ENCODE data around the gene EID3.
A peak's percentile ranks its signal among the peaks of the same experiment; 100 is the strongest.

The EID3 gene

DNA sequence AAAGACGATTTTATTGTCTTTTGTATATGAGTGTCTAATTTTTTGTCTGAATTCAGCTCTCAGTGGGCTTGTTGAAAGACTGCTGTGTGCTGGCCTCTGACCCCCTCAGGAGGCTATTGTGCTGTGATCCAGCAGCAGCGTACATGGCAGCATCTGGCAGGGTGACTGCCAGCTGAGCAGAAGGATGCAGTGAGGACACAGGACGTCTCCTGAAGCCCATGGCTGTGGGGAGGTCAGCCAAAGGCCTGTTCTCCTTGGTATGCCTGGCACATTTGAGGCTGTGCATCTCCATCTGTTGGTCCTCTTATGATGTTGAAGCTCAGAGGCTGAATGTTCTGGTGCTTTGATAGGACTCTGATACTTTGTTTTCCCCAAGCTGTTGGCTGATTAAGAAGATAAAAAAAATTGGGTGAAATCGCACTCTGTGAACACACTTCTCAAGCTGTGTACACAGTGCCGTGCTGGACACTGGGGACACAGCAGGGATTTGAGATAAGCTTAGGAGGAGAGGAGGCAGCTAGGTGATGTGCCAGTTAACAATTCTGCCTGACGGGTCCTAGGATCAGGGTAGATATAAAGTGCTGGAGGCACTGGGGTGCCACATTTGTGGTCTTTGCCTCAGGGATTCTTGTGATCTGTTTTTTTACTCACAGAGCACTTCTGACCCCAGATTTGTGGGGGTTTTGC lies 37.5 kb downstream of the EID3 start:
- peak in 1 of 2 donors; percentile 16 for DNase-seq

GRCh38 chr12:104342147-104342546 lies 38.6 kb downstream of the EID3 start:
- no peak for DNase-seq

GRCh38 chr12:104342635-104343249 lies 39.2 kb downstream of the EID3 start:
- no peak for DNase-seq

GRCh38 chr12:104344682-104345081 lies 41.1 kb downstream of the EID3 start:
- DNase-seq: no peak

DNA sequence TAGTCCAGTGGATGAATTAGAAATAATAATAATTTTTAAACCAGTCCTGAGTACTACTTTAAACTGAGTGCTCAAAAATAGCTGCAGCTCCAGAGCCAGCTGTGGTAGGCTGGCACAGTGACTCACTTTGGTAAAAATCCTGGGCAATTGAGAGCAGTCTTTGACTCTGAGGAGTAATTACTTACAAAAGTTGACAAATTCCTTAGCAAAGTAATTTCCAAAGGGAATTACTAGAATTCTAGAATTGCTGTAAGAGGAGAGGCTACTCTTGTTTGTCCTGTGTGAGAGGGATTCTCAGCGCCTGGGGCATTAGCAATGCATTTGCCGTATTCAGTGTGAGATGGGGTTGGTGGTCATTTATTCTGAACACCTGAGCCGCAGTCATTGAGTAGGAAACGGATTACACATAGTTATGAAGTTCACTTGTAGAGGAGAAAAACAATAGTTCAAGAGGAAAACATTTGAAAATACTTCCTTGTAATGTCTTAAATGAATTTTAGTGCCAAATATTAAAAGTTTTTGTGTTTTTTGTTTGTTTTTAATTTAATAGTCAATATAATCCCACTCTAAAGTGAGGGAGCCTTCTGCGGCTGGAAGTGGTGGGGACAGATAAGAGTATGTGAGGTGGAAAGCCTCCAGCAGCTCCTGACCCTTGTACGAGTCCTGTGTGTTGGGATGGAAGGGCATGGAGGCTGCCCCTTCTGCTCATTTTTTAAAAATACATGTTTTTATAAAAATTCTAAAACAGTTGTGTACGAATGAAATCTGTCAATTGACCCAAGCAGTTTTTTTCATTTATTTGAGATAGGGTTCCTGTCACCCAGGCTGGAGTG lies 41.9 kb downstream of the EID3 start:
- DNase-seq: no peak

DNA sequence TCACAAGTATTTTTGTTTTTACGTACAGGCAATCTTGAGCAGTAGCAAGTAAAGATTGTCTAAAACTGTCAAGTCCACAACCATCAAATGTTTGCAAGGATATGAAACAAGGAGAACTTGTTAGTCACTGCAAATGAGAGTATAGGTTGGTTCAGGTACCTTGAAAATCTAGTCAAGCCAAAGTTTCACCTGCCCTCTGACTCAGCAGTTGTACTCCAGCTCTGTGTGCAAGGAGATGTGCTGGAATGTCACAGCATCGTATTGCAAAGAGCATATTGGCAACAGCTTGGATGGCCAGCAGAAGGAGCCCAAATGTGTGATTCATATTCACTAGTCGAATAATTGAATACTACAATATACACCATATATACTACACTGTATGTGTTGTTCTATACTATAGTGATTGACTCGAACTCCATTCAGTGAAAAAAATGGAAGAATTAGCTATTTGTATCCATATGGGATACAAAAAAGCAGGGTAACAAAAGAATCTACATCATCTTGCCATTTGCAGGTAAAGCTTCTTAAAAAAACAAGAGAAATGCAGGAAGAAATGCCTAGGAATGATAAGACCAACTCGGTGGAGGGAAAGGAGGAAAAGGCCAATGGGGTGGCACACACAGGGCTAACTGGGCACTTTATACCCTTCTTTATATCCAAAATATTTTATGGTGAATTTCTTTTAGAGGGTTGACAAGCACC lies 44.0 kb downstream of the EID3 start:
- no peak for DNase-seq

DNA sequence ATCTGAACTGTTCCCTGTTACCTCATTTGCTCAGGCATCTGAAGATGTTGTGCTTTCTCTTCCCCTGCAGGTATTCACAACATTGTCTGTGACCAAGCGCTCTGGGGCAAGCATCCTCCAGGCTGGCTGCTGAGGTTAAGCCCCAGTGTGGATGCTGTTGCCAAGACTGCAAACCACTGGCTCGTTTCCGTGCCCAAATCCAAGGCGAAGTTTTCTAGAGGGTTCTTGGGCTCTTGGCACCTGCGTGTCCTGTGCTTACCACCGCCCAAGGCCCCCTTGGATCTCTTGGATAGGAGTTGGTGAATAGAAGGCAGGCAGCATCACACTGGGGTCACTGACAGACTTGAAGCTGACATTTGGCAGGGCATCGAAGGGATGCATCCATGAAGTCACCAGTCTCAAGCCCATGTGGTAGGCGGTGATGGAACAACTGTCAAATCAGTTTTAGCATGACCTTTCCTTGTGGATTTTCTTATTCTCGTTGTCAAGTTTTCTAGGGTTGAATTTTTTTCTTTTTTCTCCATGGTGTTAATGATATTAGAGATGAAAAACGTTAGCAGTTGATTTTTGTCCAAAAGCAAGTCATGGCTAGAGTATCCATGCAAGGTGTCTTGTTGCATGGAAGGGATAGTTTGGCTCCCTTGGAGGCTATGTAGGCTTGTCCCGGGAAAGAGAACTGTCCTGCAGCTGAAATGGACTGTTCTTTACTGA lies 44.9 kb downstream of the EID3 start:
- no peak for DNase-seq

- no peak for DNase-seq
These were observed 45.5 kb downstream of the EID3 start for GRCh38 chr12:104348994-104349494.

DNA sequence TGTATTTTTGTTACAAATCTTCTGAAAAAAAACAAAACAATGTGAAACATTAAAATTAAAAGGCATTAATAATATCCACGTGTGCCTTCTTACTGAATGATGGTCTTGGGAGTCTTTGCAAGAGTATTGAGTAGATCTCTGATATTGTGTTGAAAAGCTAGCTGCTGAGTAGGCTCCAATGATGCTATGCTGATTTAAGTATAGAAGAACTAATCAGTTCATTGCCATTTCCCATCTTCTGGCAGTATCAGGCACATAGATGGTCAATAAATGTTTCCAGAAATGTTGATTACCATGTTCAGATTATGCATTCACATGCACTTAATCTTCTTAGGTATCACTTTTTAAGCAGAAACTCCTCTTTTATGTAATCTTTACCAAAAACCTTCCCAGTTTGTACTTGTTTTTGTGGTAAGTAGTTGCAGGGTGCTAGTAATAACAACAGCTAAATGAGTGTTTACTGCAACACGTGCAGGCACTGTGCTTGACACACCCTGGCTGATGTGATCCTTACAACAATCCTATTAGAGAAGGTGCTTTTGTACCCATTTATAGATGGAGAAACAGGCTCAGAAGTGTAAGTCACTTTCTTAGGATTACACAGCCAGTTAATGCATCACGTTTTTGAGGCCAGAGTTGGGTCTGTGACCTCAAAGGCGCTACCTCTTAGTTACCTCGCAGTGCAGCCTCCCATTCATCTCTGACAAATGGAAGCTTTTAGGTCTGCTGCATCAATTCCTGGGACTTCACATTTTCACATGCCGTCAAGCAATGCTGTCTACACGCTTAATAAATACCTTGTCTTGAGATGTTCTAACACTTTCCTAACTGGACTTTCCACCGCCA lies 46.9 kb downstream of the EID3 start:
- no peak for DNase-seq

- DNase-seq: no peak
These were observed 47.8 kb downstream of the EID3 start for GRCh38 chr12:104351057-104351983.

GRCh38 chr12:104352106-104352713 lies 48.7 kb downstream of the EID3 start:
- DNase-seq: no peak

GRCh38 chr12:104353012-104353981 lies 49.8 kb downstream of the EID3 start:
- DNase-seq: no peak

GRCh38 chr12:104354167-104354867 lies 50.8 kb downstream of the EID3 start:
- DNase-seq: no peak
